HL-60 (cell line): Measurements from ENCODE around the gene NANOG.
"Not testable (repeated sequence)": the region's sequence is repeated elsewhere in the genome, so short reads cannot be mapped to it uniquely, and the experiment has no call there.

Source experiments
- TF ChIP-seq, protein P1 (sequence below): IDR thresholded peaks from one replicate; pipeline ENCODE4 v1.5.1; 2011; ENCODE audit warnings: low read length, control low read depth, inconsistent platforms; ENCODE audit not compliant: insufficient read depth
- TF ChIP-seq, protein P2 (sequence below): IDR thresholded peaks from 2 replicates; pipeline ENCODE4 v1.6.1; 2012; ENCODE audit warnings: low read depth; ENCODE audit not compliant: insufficient replicate concordance

DNA sequence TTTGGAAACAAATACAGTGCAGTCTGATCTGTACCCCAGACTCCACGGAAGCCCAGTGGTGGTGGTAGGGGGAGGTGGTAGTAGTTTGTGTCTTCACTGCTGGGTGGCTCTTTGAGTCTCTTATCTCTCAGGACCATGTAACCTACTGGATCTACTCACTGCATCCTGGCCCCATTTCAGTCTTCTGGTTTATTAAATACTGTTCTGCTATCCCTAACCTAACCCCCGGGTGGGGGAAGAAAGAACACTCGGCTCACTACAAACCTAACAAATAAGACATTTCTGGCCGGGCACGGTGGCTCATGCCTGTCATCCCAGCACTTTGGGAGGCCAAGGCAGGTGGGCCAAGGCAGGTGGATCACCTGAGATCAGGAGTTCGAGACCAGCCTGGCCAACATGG, 44.0 kb downstream of the NANOG start:
- TF ChIP-seq, protein P1, sequence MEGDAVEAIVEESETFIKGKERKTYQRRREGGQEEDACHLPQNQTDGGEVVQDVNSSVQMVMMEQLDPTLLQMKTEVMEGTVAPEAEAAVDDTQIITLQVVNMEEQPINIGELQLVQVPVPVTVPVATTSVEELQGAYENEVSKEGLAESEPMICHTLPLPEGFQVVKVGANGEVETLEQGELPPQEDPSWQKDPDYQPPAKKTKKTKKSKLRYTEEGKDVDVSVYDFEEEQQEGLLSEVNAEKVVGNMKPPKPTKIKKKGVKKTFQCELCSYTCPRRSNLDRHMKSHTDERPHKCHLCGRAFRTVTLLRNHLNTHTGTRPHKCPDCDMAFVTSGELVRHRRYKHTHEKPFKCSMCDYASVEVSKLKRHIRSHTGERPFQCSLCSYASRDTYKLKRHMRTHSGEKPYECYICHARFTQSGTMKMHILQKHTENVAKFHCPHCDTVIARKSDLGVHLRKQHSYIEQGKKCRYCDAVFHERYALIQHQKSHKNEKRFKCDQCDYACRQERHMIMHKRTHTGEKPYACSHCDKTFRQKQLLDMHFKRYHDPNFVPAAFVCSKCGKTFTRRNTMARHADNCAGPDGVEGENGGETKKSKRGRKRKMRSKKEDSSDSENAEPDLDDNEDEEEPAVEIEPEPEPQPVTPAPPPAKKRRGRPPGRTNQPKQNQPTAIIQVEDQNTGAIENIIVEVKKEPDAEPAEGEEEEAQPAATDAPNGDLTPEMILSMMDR = not testable (repeated sequence)
- TF ChIP-seq, protein P2, sequence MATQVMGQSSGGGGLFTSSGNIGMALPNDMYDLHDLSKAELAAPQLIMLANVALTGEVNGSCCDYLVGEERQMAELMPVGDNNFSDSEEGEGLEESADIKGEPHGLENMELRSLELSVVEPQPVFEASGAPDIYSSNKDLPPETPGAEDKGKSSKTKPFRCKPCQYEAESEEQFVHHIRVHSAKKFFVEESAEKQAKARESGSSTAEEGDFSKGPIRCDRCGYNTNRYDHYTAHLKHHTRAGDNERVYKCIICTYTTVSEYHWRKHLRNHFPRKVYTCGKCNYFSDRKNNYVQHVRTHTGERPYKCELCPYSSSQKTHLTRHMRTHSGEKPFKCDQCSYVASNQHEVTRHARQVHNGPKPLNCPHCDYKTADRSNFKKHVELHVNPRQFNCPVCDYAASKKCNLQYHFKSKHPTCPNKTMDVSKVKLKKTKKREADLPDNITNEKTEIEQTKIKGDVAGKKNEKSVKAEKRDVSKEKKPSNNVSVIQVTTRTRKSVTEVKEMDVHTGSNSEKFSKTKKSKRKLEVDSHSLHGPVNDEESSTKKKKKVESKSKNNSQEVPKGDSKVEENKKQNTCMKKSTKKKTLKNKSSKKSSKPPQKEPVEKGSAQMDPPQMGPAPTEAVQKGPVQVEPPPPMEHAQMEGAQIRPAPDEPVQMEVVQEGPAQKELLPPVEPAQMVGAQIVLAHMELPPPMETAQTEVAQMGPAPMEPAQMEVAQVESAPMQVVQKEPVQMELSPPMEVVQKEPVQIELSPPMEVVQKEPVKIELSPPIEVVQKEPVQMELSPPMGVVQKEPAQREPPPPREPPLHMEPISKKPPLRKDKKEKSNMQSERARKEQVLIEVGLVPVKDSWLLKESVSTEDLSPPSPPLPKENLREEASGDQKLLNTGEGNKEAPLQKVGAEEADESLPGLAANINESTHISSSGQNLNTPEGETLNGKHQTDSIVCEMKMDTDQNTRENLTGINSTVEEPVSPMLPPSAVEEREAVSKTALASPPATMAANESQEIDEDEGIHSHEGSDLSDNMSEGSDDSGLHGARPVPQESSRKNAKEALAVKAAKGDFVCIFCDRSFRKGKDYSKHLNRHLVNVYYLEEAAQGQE = not testable (repeated sequence)
